ENCODE results near the gene ANO6. TPM values are rescaled to one million over a fixed set of nuclear protein-coding genes. Genes with fewer than 3 reads are reported as not detected.

Gene ANO6
- total RNA-seq, 1 donor from 2014 or later, result 35.0 TPM

DNA sequence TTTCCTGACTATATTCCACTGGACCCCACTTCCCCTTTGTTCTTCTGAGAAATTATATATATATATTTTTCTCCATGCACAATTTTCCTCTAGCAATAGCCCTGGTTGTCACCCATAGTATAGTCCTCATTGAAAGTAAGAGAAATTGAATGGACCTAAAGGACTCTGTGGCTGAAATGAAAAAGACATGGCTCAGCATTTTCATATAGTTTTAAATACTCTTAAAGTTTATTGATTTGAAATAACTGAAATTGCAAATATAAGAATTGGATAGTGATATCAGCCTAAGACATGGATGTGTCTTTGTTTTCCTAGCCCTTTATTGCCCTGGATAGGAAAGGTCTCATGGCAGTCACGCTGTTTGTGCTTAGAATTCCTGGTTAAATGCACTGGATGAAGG is 113.8 kb downstream of the ANO6 start:
- no peak for DNase-seq (ENCODE audit: extremely low spot score, unreplicated experiment)
- Mint-ChIP-seq H3K4me1 (ENCODE audit: unreplicated experiment) (peaks cover 8% of the 10 kb centered on the region), H3K36me3 (peaks cover 21% of the 10 kb centered on the region), H3K4me3 (no peak overlapping the region), H3K9me3 (peaks cover 4% of the 10 kb centered on the region), H3K27me3 (no peaks in the 10 kb centered on the region), H3K27ac (no peak overlapping the region)
- TF ChIP-seq, protein P1, sequence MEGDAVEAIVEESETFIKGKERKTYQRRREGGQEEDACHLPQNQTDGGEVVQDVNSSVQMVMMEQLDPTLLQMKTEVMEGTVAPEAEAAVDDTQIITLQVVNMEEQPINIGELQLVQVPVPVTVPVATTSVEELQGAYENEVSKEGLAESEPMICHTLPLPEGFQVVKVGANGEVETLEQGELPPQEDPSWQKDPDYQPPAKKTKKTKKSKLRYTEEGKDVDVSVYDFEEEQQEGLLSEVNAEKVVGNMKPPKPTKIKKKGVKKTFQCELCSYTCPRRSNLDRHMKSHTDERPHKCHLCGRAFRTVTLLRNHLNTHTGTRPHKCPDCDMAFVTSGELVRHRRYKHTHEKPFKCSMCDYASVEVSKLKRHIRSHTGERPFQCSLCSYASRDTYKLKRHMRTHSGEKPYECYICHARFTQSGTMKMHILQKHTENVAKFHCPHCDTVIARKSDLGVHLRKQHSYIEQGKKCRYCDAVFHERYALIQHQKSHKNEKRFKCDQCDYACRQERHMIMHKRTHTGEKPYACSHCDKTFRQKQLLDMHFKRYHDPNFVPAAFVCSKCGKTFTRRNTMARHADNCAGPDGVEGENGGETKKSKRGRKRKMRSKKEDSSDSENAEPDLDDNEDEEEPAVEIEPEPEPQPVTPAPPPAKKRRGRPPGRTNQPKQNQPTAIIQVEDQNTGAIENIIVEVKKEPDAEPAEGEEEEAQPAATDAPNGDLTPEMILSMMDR (conservative IDR thresholded peaks at IDR 0.05), result no peak

DNA sequence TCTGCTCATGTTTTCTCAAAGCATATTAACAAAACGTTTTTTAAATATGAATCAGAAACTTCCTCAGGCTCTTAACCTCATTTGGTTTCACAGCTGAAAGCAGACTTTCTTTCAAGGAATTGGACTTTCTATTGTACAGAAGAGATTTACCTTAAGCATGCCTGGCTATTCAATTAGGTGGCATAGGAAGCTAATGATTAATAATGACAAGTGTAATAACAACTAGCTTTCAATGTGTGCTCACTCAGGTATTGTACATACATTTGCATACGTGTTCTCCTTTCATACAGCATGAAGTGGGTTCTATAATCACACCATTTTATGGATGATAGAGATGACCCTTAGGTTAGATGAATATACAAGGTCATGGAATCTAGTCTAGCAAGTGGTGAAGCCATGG is 115.7 kb downstream of the ANO6 start:
- Mint-ChIP-seq H3K4me1 (ENCODE audit: unreplicated experiment) (peaks cover 8% of the 10 kb centered on the region), H3K36me3 (peaks cover 23% of the 10 kb centered on the region), H3K27me3 (no peaks in the 10 kb centered on the region), H3K4me3 (no peak overlapping the region), H3K27ac (no peak overlapping the region), H3K9me3 (peaks cover 4% of the 10 kb centered on the region)
- DNase-seq (ENCODE audit: extremely low spot score, unreplicated experiment), result no peak
- TF ChIP-seq, protein P1 (conservative IDR thresholded peaks at IDR 0.05), result no peak

DNA sequence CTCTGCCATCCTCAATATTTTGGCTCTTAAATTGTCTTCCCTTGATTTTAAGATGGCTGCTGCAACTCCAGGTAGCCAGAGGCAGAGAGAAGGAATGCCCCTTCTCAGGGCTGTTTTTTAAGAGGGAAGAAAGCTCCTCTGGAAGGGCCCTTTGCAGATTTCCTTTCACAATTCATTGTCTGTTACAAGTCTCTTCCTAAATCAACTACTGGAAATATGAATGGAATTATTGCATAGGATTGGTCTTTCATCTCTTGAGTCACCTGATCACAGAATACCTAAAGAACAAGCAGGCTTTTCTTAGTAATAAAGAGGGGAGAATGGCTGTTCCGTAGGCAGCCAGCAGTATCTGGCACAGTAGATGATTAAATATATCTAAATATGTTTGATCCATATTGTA is 118.5 kb downstream of the ANO6 start:
- Mint-ChIP-seq H3K4me3 (no peak overlapping the region), H3K36me3 (peaks cover 18% of the 10 kb centered on the region), H3K27me3 (no peaks in the 10 kb centered on the region), H3K9me3 (no peaks in the 10 kb centered on the region), H3K4me1 (ENCODE audit: unreplicated experiment) (no peaks in the 10 kb centered on the region), H3K27ac (no peak overlapping the region)
- TF ChIP-seq, protein P1 (conservative IDR thresholded peaks at IDR 0.05), result no peak
- no peak for DNase-seq (ENCODE audit: extremely low spot score, unreplicated experiment)

DNA sequence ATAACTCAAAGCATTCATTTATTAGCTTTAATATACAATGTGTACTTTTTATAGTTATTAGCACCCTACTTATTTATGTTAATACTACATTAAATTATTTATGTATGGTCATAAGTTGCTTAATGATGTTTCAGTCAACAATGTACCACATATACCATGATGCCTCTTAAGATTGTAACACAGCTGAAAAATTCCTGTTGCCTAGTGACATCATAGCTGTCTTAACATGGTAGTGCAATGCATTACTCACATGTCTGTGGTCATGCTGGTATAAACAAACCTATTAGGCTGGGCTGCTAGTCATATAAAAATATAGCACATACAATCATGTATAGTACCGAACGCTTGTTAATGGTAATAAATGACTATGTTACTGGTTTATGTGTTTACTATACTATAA is 120.4 kb downstream of the ANO6 start:
- no peak for DNase-seq (ENCODE audit: extremely low spot score, unreplicated experiment)
- H3K36me3 Mint-ChIP-seq, result peaks cover 20% of the 10 kb centered on the region
- no peaks in the 10 kb centered on the region for H3K9me3 Mint-ChIP-seq
- H3K4me3 Mint-ChIP-seq, result no peak overlapping the region
- peaks cover 5% of the 10 kb centered on the region for H3K4me1 Mint-ChIP-seq (ENCODE audit: unreplicated experiment)
- TF ChIP-seq, protein P1 (conservative IDR thresholded peaks at IDR 0.05), result no peak
- H3K27ac Mint-ChIP-seq, result no peak overlapping the region
- no peaks in the 10 kb centered on the region for H3K27me3 Mint-ChIP-seq

DNA sequence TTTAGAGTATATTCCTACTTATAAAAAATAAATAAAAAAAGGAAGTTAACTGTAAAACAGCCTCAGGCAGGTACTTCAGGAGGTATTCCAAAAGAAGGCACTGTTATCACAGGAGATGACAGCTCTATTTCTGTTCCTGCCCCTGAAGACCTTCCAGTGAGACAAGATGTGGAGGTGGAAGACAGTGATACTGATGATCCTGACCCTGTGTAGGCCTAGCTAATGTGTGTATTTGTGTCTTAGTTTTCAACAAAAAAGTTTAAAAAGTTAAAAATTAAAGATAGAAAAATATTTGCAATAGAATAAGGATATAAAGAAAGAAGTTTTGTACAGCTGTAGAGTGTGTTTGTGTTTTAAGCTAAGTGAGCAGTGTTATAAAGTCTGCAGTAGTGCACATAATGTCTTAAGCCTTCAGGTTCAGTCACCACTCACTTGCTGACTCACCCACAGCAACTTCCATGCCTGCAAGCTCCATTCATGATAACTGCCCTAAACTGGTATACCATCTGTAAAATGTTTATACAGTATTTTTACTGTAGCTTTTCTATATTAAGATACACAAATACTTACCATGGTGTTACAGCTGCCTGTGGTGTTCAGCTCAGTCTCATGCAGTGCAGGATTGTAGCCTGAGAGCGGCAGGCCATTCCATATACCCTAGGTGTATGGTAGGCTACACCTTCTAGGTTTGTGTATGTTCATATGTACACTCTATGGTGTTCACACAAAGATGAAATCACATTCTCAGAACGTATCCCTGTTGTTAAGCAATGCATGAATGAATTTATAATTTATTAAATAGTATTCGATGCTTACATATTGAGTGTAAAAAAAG is 121.1 kb downstream of the ANO6 start:
- TF ChIP-seq, protein P1 (conservative IDR thresholded peaks at IDR 0.05), result no peak
- Mint-ChIP-seq H3K4me1 (ENCODE audit: unreplicated experiment) (peaks cover 5% of the 10 kb centered on the region), H3K36me3 (peaks cover 18% of the 10 kb centered on the region), H3K27ac (no peak overlapping the region), H3K27me3 (no peaks in the 10 kb centered on the region), H3K9me3 (no peaks in the 10 kb centered on the region), H3K4me3 (no peak overlapping the region)
- no peak for DNase-seq (ENCODE audit: extremely low spot score, unreplicated experiment)
